Sigmoid colon (tissue), 7 donors: ENCODE measurements around the gene CLEC9A. TPM values are rescaled to one million over a fixed set of nuclear protein-coding genes. Genes with fewer than 3 reads are reported as not detected.

Experiments used
- DNase-seq: peaks from one replicate; pipeline ENCODE4 v3.0.0-alpha.2; 2019
- H3K27ac ChIP-seq, 4 donors: fragments of 200-600 bp; sonication (generic); one replicate each; pipeline ENCODE4 v1.5.1; 2016 to 2019; ENCODE audit warnings: mild to moderate bottlenecking in 1 of 4
- H3K27me3 ChIP-seq, 3 donors: fragments of 200-600 bp; sonication (generic); one replicate each; pipeline ENCODE4 v1.5.1; 2019; ENCODE audit warnings: mild to moderate bottlenecking in 1 of 3
- H3K36me3 ChIP-seq, 4 donors: fragments of 200-600 bp; sonication (generic); one replicate each; pipeline ENCODE4 v1.5.1; 2016 to 2019
- H3K4me1 ChIP-seq, 4 donors: fragments of 200-600 bp; sonication (generic); one replicate each; pipeline ENCODE4 v1.5.1; 2017 to 2019
- H3K4me3 ChIP-seq, 4 donors: fragments of 200-600 bp; sonication (generic); one replicate each; pipeline ENCODE4 v1.5.1; 2017 to 2019; ENCODE audit warnings: mild to moderate bottlenecking in 2 of 4, moderate library complexity in 1 of 4
- H3K9me3 ChIP-seq, 4 donors: fragments of 200-600 bp in 3 of 4; sonication (generic) in 3 of 4; one replicate each; pipeline versions ENCODE4 v1.5.1 to v1.6.1; 2013 to 2019
- EP300 ChIP-seq, 4 donors: sonication (generic); formaldehyde crosslinking; IDR thresholded peaks; one replicate each; pipeline ENCODE4 v1.6.1; 2017; ENCODE audit warnings: antibody characterized with exemption in 4 of 4
- POLR2A ChIP-seq, 2 donors: fragments of 450-650 bp; IDR thresholded peaks; one replicate each; pipeline ENCODE4 v1.6.1; 2016; ENCODE audit warnings: antibody characterized with exemption in 2 of 2, mild to moderate bottlenecking in 2 of 2, moderate library complexity in 2 of 2
- POLR2AphosphoS5 ChIP-seq, 4 donors: sonication (generic); formaldehyde crosslinking; IDR thresholded peaks; one replicate each; pipeline ENCODE4 v1.6.1; 2017; ENCODE audit warnings: antibody characterized with exemption in 4 of 4
- WGBS, 2 donors: extraction: QIAGEN DNeasy Blood & Tissue Kit; methylation state at CpG; one replicate each; pipeline ENCODE4 v1.1.7; 2013; 5-methylcytosine and 5-hydroxymethylcytosine counted together
- intact Hi-C: fragments of 100-400 bp; cut with DNase I; formaldehyde crosslinking; loops from one replicate; pipeline ENCODE4 v1.15.1; 2023
- polyA plus RNA-seq, 3 donors: library from polyadenylated mRNA; stranded (reverse); fragments of 200-250 nt; gene quantifications; one replicate each; pipeline ENCODE4 v1.2.3, GENCODE V29; 2013
- total RNA-seq, 4 donors: library from RNA; depleted of rRNA; stranded (reverse); fragments of >200 nt; gene quantifications; one replicate each; pipeline ENCODE4 v1.1.0, GENCODE V29; 2016
- TF ChIP-seq, protein P1 (sequence below), 4 experiments: fragments of 450-650 bp in 3 of 4; fragments of 200-600 bp in 1 of 4; IDR thresholded peaks; one replicate each; pipeline ENCODE4 v1.5.1; 2016 to 2019; ENCODE audit warnings: antibody characterized with exemption in 4 of 4, mild to moderate bottlenecking in 3 of 4, moderate library complexity in 2 of 4
- donor health status: healthy with polysubstance abuse.
- donor health status: Bipolar disorder and iron deficiency.
- donor health status: healthy.

CLEC9A gene
- total and polyA plus RNA-seq, 7 donors: 0.46 to 1.5 TPM; not detected in 5

DNA sequence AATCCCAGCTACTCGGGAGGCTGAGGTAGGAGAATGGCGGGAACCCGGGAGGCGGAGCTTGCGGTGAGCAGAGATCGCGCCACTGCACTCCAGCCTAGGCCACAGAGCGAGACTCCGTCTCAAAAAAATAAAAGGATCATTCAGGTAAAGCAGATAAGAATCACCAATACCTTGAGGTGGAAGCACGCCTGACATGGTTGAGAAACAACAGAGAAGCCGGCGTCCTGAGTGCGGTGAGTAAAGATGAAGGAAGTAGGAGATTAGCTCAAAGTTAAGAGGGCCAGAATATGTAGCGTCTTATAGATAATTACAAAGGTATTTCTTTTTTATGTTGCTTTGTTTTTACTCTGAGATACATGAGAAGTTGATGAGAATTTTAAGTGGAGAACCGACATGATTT, 84.8 kb downstream of the CLEC9A start:
- intact Hi-C loops: no loop called here
- 89 to 92% methylated on average over 15 of the region's 15 CpGs for WGBS, 2 donors

More for the DNA sequence above, 84.8 kb downstream of the CLEC9A start:
- DNase-seq: no peak
- TF ChIP-seq POLR2A (IDR thresholded peaks at IDR 0.05) (no peak), POLR2AphosphoS5 (IDR thresholded peaks at IDR 0.05) (no peak), EP300 (IDR thresholded peaks at IDR 0.05) (no peak)
- TF ChIP-seq, protein P1, sequence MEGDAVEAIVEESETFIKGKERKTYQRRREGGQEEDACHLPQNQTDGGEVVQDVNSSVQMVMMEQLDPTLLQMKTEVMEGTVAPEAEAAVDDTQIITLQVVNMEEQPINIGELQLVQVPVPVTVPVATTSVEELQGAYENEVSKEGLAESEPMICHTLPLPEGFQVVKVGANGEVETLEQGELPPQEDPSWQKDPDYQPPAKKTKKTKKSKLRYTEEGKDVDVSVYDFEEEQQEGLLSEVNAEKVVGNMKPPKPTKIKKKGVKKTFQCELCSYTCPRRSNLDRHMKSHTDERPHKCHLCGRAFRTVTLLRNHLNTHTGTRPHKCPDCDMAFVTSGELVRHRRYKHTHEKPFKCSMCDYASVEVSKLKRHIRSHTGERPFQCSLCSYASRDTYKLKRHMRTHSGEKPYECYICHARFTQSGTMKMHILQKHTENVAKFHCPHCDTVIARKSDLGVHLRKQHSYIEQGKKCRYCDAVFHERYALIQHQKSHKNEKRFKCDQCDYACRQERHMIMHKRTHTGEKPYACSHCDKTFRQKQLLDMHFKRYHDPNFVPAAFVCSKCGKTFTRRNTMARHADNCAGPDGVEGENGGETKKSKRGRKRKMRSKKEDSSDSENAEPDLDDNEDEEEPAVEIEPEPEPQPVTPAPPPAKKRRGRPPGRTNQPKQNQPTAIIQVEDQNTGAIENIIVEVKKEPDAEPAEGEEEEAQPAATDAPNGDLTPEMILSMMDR (IDR thresholded peaks at IDR 0.05): no peak
- H3K4me1 ChIP-seq: no peaks in the 10 kb centered on the region
- H3K4me3 ChIP-seq: no peak overlapping the region
- H3K27me3 ChIP-seq: no peaks in the 10 kb centered on the region
- no peaks in the 10 kb centered on the region for H3K9me3 ChIP-seq
- no peak overlapping the region for H3K27ac ChIP-seq
- no peaks in the 10 kb centered on the region for H3K36me3 ChIP-seq

Other genes with a start within 250 kb of the CLEC9A start
- gene KLRF1, start 203.2 kb upstream of the CLEC9A start, total RNA-seq: 1 to 10 TPM in 2 of 4 donors, not detected in 2; 2.1 to 2.2 TPM
- 1 to 10 TPM in 1 of 3 donors, under 1 TPM in 1, not detected in 1; 0.35 to 1.2 TPM for gene KLRF1, start 203.2 kb upstream of the CLEC9A start, polyA plus RNA-seq
- gene CLEC2B, start 161.3 kb upstream of the CLEC9A start, total RNA-seq: 10 to 100 TPM in 3 of 4 donors, 1 to 10 TPM in 1; 7.2 to 19.6 (median 16.4) TPM
- gene CLEC2B, start 161.3 kb upstream of the CLEC9A start, polyA plus RNA-seq: 10 to 100 TPM in 1 of 3 donors, 1 to 10 TPM in 2; 6.0 to 10.8 (median 9.1) TPM
- not detected for gene KLRF2, start 149.2 kb upstream of the CLEC9A start, total RNA-seq
- gene KLRF2, start 149.2 kb upstream of the CLEC9A start, polyA plus RNA-seq: not detected
- not detected for gene CLEC2A, start 98.3 kb upstream of the CLEC9A start, total RNA-seq
- gene CLEC2A, start 98.3 kb upstream of the CLEC9A start, polyA plus RNA-seq: not detected
- gene CLEC12A, start 59.3 kb upstream of the CLEC9A start, total RNA-seq: 1 to 10 TPM in 2 of 4 donors, under 1 TPM in 1, not detected in 1; 0.82 to 8.3 (median 1.4) TPM
- gene CLEC12A, start 59.3 kb upstream of the CLEC9A start, polyA plus RNA-seq: 1 to 10 TPM in 2 of 3 donors, not detected in 1; 2.4 to 2.9 TPM
- gene CLEC1B, start 31.6 kb upstream of the CLEC9A start, total RNA-seq: not detected
- not detected for gene CLEC1B, start 31.6 kb upstream of the CLEC9A start, polyA plus RNA-seq
- not detected for gene CLEC12B, start 20.1 kb upstream of the CLEC9A start, total RNA-seq
- under 1 TPM in 1 of 3 donors, not detected in 2; 0.12 TPM for gene CLEC12B, start 20.1 kb upstream of the CLEC9A start, polyA plus RNA-seq
- 1 to 10 TPM; 1.1 to 4.8 (median 2.3) TPM for gene CLEC1A, start 68.3 kb downstream of the CLEC9A start, total RNA-seq
- gene CLEC1A, start 68.3 kb downstream of the CLEC9A start, polyA plus RNA-seq: 1 to 10 TPM in 1 of 3 donors, not detected in 2; 2.0 TPM
- 10 to 100 TPM in 1 of 4 donors, 1 to 10 TPM in 3; 6.1 to 11.1 (median 8.8) TPM for gene CLEC7A, start 99.5 kb downstream of the CLEC9A start, total RNA-seq
- gene CLEC7A, start 99.5 kb downstream of the CLEC9A start, polyA plus RNA-seq: 10 to 100 TPM in 1 of 3 donors, 1 to 10 TPM in 2; 1.8 to 10.2 (median 9.8) TPM
- gene OLR1, start 141.4 kb downstream of the CLEC9A start, total RNA-seq: 1 to 10 TPM in 1 of 4 donors, under 1 TPM in 1, not detected in 2; 0.36 to 3.3 TPM
- gene OLR1, start 141.4 kb downstream of the CLEC9A start, polyA plus RNA-seq: 1 to 10 TPM in 1 of 3 donors, under 1 TPM in 1, not detected in 1; 0.10 to 1.2 TPM
- gene TMEM52B, start 148.3 kb downstream of the CLEC9A start, total RNA-seq: not detected
- gene TMEM52B, start 148.3 kb downstream of the CLEC9A start, polyA plus RNA-seq: 1 to 10 TPM in 1 of 3 donors, under 1 TPM in 1, not detected in 1; 0.12 to 1.2 TPM
- 100 to 1,000 TPM in 2 of 4 donors, 10 to 100 TPM in 2; 78.5 to 122 (median 102) TPM for gene GABARAPL1, start 182.2 kb downstream of the CLEC9A start, total RNA-seq
- gene GABARAPL1, start 182.2 kb downstream of the CLEC9A start, polyA plus RNA-seq: 10 to 100 TPM; 38.3 to 75.1 (median 54.6) TPM